Fibroblast of skin of right quadriceps (primary cell): Measurements from ENCODE around the gene ZNF689.
"Not testable (repeated sequence)": the region's sequence is repeated elsewhere in the genome, so short reads cannot be mapped to it uniquely, and the experiment has no call there.

ENCODE experiments used
- DNase-seq: peaks from one replicate; pipeline ENCODE4 v3.0.0-alpha.2; 2013

The ZNF689 gene

GRCh38 chr16:30633526-30633925 is 23.3 kb upstream of the ZNF689 start:
- DNase-seq, result no peak

- not testable (repeated sequence) for DNase-seq
These were observed 22.3 kb upstream of the ZNF689 start for GRCh38 chr16:30632454-30632853.

GRCh38 chr16:30628628-30629540 is 18.7 kb upstream of the ZNF689 start:
- peak; percentile 70 for DNase-seq

- no peak for DNase-seq
These were observed 16.0 kb upstream of the ZNF689 start for GRCh38 chr16:30626236-30626635.

- no peak for DNase-seq
These were observed 13.5 kb upstream of the ZNF689 start for GRCh38 chr16:30623536-30624283.

GRCh38 chr16:30622455-30623032 is 12.4 kb upstream of the ZNF689 start:
- no peak for DNase-seq

- DNase-seq, result peak; percentile 81
These were observed 11.6 kb upstream of the ZNF689 start for GRCh38 chr16:30621765-30622164.

- no peak for DNase-seq
These were observed 10.0 kb upstream of the ZNF689 start for GRCh38 chr16:30620169-30620568.

GRCh38 chr16:30619638-30620037 is 9.4 kb upstream of the ZNF689 start:
- DNase-seq, result no peak

GRCh38 chr16:30619202-30619601 is 9.0 kb upstream of the ZNF689 start:
- DNase-seq, result no peak

- peak; percentile 10 for DNase-seq
These were observed 5.3 kb upstream of the ZNF689 start for GRCh38 chr16:30615358-30616091.

GRCh38 chr16:30609002-30609925 is 925 bp downstream of the ZNF689 start:
- DNase-seq, result peak; percentile 44

- no peak for DNase-seq
These were observed 4.2 kb downstream of the ZNF689 start for GRCh38 chr16:30606004-30606403.

GRCh38 chr16:30605158-30605557 is 5.0 kb downstream of the ZNF689 start:
- no peak for DNase-seq

- DNase-seq, result no peak
These were observed 5.8 kb downstream of the ZNF689 start for GRCh38 chr16:30604316-30604947.

GRCh38 chr16:30603945-30604315 is 6.3 kb downstream of the ZNF689 start:
- no peak for DNase-seq

GRCh38 chr16:30602616-30603277 is 7.4 kb downstream of the ZNF689 start:
- peak; percentile 20 for DNase-seq

GRCh38 chr16:30601966-30602365 is 8.2 kb downstream of the ZNF689 start:
- no peak for DNase-seq

GRCh38 chr16:30600929-30601328 is 9.3 kb downstream of the ZNF689 start:
- DNase-seq, result no peak

- DNase-seq, result no peak
These were observed 10.0 kb downstream of the ZNF689 start for GRCh38 chr16:30600215-30600614.

GRCh38 chr16:30592871-30593270 is 17.3 kb downstream of the ZNF689 start:
- DNase-seq, result no peak
